ENCODE data around the gene IFNGR2.
A peak's percentile ranks its signal among the peaks of the same experiment; 100 is the strongest.

The IFNGR2 gene, protein sequence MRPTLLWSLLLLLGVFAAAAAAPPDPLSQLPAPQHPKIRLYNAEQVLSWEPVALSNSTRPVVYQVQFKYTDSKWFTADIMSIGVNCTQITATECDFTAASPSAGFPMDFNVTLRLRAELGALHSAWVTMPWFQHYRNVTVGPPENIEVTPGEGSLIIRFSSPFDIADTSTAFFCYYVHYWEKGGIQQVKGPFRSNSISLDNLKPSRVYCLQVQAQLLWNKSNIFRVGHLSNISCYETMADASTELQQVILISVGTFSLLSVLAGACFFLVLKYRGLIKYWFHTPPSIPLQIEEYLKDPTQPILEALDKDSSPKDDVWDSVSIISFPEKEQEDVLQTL

DNA sequence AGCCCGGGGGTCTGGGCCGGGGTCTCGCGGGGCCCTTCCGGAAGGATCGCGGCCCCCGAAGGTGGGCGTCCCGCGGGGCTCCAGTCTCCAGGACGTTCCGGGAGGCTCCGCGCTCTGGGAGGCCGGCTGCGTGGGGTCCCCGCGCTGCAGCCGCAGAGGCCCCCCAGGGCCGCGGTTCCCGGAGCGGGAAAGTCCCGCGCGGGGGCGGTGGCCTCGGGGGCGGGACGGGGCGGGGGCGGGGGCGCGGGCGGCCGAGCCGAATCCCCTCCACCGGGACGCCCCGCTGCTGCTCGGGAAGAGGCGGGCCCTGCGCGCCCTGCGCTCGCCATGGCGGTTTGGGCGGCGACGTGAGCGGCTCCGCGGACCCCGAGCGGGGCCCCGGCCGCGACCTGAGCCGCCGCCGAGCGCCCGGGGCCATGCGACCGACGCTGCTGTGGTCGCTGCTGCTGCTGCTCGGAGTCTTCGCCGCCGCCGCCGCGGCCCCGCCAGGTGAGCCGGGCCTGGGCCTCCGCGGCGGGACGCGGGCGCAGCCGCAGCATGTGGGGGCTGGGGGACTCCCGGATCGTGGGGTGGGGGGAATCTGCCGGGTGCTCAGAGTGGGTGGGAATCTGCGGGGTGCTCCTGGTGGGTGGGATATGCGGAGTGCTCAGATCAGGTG lies at the start of gene IFNGR2:
Gene IFNGR2, plus strand, starts transcription at position 286 of the 658 bp plus-strand sequence. Its CDS starts 131 bp downstream, at position 417.
- DNase-seq = peak; percentile 48 to 53

- no peak for DNase-seq
Measured at GRCh38 chr21:33355355-33355754, 47.9 kb upstream of the IFNGR2 start.

GRCh38 chr21:33355996-33356395 lies 47.2 kb upstream of the IFNGR2 start:
- DNase-seq = no peak

- no peak for DNase-seq
Measured at GRCh38 chr21:33357177-33357576, 46.0 kb upstream of the IFNGR2 start.

DNA sequence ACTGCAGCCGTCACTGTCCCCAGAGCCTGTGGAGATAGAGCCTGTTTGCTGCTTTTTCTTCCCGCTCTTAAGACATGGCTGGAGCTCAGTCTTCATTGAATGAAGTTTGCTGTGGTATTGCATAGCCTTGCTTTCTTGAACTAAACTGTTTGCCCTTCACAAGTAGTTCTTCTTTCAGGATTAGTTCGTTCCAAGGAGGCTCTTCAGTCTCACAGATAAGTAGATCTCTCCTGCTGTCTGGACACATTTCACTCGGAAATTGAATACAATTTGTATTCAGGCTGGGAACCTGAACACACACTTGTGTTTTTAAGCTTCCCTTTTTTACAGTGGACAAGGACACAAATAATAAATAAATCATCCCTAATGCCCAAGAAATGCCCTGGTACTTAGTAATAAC lies 43.8 kb upstream of the IFNGR2 start:
- DNase-seq = no peak

DNA sequence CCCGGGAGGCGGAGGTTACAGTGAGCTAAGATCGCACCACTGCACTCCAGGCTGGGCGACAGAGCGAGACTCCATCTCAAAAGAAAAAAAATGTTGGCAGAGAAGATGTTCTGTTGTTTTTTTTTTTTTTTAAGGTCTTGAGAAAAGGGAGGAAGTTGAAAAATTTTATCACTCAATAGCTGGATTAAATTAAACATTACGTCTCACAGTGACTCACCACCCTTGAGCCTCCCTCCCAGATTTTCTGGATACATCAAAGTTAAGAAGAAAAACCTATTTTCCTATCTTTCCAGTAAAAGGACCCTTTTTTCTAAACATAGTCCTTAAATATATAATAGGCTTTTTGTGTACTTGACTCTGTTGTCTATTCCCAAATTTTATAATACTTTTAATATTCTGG lies 42.9 kb upstream of the IFNGR2 start:
- no peak for DNase-seq

DNA sequence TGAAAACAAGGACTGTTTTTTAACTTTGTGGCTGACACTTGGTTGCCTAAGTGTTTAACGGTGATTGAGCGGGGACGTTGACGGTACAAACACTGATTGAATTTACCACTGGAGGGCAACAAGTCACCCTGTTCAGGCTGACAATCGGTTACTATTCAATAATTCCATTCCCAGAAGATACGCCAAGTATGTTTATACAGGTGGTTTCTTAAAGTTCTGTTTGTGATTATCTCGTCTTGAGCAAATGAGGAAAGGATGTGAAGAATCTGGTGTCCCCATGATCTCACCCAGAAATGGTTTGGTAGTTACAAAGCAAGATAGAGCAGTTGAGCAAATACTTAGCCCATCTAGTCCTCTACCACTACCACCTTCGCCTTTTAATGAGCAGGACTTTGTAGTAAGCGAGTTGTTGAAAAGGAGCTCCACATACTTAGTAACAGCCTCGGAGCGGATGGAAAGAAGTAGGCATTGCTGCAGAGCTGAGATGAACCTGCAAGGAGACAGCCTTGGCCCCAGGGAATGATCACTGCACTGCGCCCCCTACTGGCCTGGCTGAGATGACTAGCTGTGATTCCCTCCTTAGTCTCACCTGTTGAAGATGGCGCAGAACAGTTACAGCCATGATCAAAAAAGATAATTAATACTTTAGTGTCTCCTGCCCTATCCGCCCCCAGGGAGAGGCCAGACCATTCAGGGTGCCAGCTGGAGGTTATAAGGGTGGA lies 42.2 kb upstream of the IFNGR2 start:
- peak; percentile 85 to 88 for DNase-seq

DNA sequence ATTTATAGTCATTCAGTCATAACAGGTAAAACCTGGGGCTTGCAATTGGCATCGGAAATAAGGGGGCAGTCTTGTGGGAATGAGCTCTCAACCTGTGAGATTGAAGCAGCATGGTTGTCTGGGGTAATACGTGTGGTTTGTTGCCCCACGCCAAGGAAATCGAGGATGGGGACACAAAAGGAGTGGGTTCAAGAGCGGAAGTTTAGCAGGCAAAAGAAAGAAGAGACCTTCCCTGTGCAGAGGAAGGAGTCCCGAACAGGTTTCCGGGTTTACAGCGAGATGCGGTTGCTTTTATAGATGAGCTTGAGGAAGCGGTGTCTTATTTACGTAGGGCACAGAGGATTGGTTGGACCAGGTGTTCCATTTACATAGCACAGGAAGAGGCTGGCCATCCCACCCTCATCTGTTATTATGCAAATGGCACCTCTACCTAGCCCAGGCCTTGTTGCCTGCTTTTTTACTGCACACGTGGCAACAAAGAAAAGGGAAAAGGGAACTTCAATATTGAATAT lies 41.1 kb upstream of the IFNGR2 start:
- peak; percentile 84 to 88 for DNase-seq

DNA sequence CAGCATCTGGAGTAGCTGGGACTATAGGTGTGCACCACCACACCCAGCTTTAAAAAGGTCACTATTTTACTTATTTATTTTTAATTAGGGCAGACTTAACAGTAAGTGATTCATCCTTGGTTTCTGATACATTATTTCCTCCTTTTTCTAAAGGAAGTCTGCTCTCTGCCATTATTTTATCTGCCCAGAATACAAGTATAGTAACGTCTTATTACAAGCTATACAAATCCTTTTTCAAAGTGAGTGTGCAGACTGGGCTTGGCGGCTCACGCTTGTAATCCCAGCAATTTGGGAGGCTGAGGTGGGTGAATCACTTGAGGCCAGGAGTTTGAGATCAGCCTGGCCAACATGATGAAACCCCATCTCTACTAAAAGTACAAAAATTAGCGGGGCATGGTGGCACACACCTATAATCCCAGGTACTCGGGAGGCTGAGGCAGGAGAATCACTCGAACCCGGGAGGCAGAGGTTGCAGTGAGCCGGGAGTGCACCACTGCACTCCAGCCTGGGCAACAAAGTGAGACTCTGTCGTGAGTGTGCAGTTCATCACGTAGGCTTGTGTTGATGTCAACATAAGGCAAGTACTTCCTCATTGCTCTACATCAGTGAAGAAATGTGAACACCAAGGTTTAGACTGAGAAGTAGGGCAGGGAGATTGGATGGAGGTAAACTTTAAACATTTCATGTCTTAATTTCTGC lies 39.2 kb upstream of the IFNGR2 start:
- peak in 1 of 2 donors; percentile 44 for DNase-seq

GRCh38 chr21:33364830-33365229 lies 38.4 kb upstream of the IFNGR2 start:
- DNase-seq = no peak

DNA sequence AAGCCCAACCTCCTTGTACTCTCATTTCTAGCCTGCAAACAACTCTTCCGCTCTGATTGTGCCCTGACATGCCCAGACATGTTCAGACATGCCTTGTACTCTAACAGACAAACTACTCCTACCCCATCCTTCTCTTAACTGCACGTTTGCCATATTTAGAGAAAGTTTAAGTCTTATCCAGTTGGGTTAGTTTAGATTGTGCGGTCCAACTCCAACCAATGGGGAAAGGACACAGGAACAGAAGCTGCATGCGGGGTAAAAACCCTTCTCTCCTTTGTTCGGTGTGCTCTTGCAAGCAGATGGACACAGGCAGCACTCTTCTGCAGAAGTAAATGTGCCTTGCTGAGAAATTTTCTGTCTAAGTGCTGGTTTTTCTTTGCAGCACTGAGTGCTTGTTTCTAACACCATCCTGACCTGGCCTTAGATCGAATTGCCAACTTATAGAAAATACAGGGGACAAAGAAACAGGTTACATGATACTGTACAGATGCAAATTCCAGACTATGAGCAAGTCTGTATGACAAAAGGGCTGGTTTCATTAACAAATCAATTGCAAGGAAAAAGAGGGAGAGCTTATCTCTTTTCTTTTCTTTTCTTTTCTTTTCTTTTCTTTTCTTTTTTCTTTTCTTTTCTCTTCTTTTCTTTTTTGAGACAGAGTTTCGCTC lies 35.8 kb upstream of the IFNGR2 start:
- DNase-seq = no peak

GRCh38 chr21:33368124-33368523 lies 35.1 kb upstream of the IFNGR2 start:
- DNase-seq = peak in 1 of 2 donors; percentile 42

- no peak for DNase-seq
Measured at GRCh38 chr21:33368576-33368975, 34.6 kb upstream of the IFNGR2 start.

DNA sequence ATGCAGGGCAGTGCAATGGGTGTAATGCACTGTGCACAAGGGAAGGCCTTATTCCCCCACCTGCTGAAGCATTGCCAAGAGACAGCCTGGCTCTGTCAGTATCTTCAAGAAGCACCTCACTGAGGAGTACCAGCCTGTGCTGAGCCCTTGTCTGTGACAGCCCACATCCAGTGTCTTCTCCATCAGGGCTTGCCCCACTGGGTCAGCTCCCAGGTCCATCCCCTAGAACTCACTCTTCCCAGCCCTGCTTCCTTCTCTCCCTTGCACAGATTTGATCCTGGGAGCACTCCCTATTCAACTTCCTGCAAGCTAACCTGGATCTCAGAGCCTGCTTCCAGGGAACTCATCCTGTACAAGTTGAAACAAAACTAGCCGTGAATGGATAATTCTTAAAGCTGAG lies 33.6 kb upstream of the IFNGR2 start:
- no peak for DNase-seq

DNA sequence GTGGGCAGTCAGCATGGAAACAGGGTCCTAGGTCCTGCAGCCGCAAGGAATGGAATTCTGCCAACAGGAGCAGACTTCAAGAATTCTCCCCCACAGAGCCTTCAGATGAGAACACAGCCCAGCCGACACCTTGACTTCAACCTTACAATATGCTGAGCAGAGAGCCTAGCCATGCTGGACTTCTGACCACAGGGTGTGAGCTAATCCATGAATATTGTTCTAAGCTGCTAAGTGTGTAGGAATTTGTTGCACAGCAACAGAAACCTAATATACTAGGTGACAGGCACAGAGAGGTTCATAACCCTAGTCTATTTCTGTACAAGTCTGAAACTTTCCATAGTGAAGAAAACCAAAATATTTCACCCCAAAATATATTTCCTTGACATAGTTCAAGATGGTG lies 32.9 kb upstream of the IFNGR2 start:
- no peak for DNase-seq

GRCh38 chr21:33371366-33371765 lies 31.8 kb upstream of the IFNGR2 start:
- DNase-seq = no peak

GRCh38 chr21:33372582-33372981 lies 30.6 kb upstream of the IFNGR2 start:
- DNase-seq = no peak

- no peak for DNase-seq
Measured at GRCh38 chr21:33373451-33373850, 29.8 kb upstream of the IFNGR2 start.

DNA sequence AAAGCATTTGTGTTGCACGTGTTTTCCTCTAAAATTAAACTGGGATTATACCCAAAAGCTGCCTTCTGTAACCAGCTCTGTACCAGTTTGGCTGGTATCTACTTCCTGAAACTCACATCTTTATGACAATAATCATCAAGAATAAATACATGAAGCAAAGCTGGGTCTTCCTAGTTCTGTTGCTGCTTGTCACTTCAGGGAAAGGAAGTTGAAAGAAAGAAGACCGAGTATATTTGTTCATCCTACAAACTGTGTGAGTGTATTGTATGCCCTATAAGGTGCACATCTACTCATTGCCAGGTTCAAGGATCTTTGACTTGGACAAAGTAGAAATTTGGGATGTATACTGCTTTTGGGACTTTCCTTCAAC lies 29.1 kb upstream of the IFNGR2 start:
- no peak for DNase-seq

DNA sequence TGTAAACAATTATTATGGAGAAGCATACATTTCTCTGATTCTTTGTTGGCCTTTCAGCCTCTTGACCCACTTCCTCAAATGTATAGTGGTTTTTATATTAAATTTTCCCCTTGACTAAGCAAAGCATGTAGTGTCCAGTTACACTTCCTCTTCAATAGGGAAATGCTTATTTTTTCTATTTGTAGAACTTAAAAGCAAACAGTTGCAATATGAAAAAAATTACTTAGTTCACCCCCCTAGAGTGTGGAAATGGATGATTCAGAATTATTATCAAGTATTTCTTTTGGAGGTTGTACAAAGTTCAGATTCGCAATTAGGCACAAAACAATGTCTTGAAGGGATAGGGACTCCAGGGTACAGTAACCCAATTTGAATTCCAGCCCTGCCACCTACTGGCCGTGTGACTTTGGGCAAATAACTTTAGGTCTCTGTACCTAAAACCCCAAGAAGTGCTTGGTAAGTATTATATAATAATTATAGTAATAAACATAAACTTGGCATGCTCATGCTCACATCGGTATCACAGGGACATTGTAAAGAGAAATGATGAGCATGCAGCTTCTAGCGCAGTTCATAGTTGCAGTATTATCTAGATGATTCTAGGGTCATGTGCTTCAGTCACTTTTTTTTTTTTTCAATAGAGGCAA lies 28.6 kb upstream of the IFNGR2 start:
- peak; percentile 71 to 74 for DNase-seq

DNA sequence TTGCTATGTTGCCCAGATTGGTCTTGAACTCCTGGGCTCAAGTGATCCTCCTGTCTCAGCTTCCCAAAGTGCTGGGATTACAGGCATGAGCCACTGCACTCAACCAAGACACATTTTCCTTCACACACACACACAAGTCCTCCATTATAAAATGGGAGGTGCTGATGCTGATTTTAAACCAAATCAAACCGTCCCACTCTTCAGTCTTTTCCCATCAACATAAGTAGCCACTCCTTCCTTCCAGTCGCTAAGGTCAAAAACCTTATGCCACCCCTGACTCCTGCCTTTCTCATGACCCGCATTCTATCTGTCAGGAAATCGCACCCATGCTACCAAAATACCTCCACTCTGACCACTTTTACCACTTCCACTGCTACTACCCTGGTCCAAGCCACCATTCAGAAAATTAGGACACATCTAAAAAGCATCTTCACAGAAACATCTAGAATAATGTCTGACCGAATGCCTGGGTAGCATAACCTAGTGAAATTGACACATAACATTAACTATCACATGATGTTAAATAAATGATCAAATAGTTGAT lies 28.0 kb upstream of the IFNGR2 start:
- no peak for DNase-seq

Measured in CD4-positive, alpha-beta T cell treated with Interleukin-4 for 1 hour (primary cell).